ENCODE measurements around the gene ST8SIA4. TPM values are rescaled to one million over a fixed set of nuclear protein-coding genes. Genes with fewer than 3 reads are reported as not detected.
"Not testable (repeated sequence)": the region's sequence is repeated elsewhere in the genome, so short reads cannot be mapped to it uniquely, and the experiment has no call there.

Gene ST8SIA4
- total RNA-seq, 1 donor from 2014 or later = 0.42 TPM

DNA sequence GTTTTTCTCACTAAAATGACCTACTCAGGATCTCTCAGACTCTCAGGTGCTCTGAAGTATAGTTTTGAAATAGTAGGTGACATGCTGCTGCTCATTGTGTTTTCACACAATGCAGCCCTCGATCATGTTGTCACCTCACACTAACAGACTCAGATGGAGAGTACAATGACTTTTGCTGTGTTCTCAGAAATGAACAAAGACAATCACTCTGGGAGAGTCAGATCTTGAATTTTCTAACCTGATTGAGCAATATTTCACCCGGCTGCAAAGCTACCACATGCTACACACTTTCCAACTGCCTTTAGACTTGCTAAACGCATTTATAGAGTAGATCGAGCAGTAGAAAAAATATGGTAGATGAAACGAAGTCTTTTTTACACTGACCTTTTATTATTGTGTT lies 113.4 kb downstream of the ST8SIA4 start:
- Mint-ChIP-seq H3K27ac (ENCODE audit: unreplicated experiment) (no peak overlapping the region), H3K27me3 (ENCODE audit: low read depth) (peaks cover 8% of the 10 kb centered on the region), H3K9me3 (ENCODE audit: low read depth) (no peaks in the 10 kb centered on the region), H3K4me1 (ENCODE audit: low read depth) (no peaks in the 10 kb centered on the region), H3K4me3 (ENCODE audit: unreplicated experiment) (no peak overlapping the region), H3K36me3 (ENCODE audit: low read depth) (no peaks in the 10 kb centered on the region)
- DNase-seq (ENCODE audit: low spot score) = no peak
- TF ChIP-seq, protein P1, sequence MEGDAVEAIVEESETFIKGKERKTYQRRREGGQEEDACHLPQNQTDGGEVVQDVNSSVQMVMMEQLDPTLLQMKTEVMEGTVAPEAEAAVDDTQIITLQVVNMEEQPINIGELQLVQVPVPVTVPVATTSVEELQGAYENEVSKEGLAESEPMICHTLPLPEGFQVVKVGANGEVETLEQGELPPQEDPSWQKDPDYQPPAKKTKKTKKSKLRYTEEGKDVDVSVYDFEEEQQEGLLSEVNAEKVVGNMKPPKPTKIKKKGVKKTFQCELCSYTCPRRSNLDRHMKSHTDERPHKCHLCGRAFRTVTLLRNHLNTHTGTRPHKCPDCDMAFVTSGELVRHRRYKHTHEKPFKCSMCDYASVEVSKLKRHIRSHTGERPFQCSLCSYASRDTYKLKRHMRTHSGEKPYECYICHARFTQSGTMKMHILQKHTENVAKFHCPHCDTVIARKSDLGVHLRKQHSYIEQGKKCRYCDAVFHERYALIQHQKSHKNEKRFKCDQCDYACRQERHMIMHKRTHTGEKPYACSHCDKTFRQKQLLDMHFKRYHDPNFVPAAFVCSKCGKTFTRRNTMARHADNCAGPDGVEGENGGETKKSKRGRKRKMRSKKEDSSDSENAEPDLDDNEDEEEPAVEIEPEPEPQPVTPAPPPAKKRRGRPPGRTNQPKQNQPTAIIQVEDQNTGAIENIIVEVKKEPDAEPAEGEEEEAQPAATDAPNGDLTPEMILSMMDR (IDR thresholded peaks at IDR 0.05) = no peak

DNA sequence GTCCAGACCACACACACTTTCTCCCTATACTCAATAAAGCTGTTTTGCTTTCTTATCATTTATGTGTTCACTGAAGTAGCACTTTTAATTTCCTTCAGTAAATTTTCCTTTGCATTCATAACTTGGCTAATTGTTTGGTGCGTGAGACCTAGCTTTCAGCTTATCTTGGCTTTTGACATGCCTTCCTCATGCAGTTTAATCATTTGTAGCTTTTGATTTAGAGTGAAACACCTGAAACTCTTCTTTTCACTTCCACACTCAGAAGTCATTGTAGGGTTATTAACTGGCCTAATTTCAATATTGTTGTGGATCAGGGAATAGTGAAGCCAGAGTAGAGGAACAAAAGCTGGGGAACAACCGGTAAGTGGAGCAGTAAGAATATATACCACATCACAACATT lies 114.7 kb downstream of the ST8SIA4 start:
- TF ChIP-seq, protein P1 (IDR thresholded peaks at IDR 0.05) = no peak
- no peaks in the 10 kb centered on the region for H3K4me1 Mint-ChIP-seq (ENCODE audit: low read depth)
- no peaks in the 10 kb centered on the region for H3K9me3 Mint-ChIP-seq (ENCODE audit: low read depth)
- DNase-seq (ENCODE audit: low spot score) = no peak
- no peaks in the 10 kb centered on the region for H3K36me3 Mint-ChIP-seq (ENCODE audit: low read depth)
- H3K27ac Mint-ChIP-seq (ENCODE audit: unreplicated experiment) = no peak overlapping the region
- H3K4me3 Mint-ChIP-seq (ENCODE audit: unreplicated experiment) = no peak overlapping the region
- H3K27me3 Mint-ChIP-seq (ENCODE audit: low read depth) = peaks cover 8% of the 10 kb centered on the region

DNA sequence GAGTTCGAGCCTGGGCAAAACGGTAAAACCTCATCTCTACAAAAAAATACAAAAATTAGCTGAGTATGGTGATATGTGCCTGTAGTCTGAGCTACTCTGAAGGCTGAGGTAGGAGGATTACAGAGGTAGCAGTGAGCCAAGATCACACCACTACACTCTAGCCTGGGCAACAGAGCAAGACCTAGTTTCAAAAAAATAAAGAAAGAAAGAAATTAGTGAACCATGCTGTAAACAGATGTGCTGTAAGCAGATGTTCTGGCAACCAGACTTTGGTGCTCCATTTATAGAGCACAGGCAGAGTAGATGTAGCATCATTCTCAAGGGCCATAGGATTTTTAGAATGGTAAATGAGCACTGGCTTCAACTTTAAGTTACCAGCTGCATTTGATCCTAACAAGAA lies 115.4 kb downstream of the ST8SIA4 start:
- H3K4me1 Mint-ChIP-seq (ENCODE audit: low read depth) = no peaks in the 10 kb centered on the region
- H3K9me3 Mint-ChIP-seq (ENCODE audit: low read depth) = no peaks in the 10 kb centered on the region
- H3K4me3 Mint-ChIP-seq (ENCODE audit: unreplicated experiment) = no peak overlapping the region
- no peak overlapping the region for H3K27ac Mint-ChIP-seq (ENCODE audit: unreplicated experiment)
- TF ChIP-seq, protein P1 (IDR thresholded peaks at IDR 0.05) = no peak
- peaks cover 8% of the 10 kb centered on the region for H3K27me3 Mint-ChIP-seq (ENCODE audit: low read depth)
- no peak for DNase-seq (ENCODE audit: low spot score)
- H3K36me3 Mint-ChIP-seq (ENCODE audit: low read depth) = no peaks in the 10 kb centered on the region

DNA sequence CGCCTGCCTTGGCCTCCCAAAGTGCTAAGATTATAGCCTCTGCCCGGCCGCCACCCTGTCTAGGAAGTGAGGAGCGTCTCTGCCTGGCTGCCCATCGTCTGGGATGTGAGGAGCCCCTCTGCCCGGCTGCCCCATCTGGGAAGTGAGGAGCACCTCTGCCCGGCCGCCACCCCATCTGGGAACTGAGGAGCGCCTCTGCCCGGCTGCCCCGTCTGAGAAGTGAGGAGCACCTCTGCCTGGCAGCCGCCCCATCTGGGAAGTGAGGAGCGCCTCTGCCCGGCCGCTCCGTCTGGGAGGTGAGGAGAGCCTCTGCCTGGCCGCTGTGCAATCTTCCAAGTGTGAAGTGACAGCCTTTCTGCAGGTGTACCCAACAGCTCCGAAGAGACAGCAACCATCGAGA lies 117.5 kb downstream of the ST8SIA4 start:
- H3K4me1 Mint-ChIP-seq (ENCODE audit: low read depth); H3K36me3 Mint-ChIP-seq (ENCODE audit: low read depth); H3K27ac Mint-ChIP-seq (ENCODE audit: unreplicated experiment); H3K9me3 Mint-ChIP-seq (ENCODE audit: low read depth); H3K4me3 Mint-ChIP-seq (ENCODE audit: unreplicated experiment); H3K27me3 Mint-ChIP-seq (ENCODE audit: low read depth); DNase-seq (ENCODE audit: low spot score): not testable (repeated sequence)

DNA sequence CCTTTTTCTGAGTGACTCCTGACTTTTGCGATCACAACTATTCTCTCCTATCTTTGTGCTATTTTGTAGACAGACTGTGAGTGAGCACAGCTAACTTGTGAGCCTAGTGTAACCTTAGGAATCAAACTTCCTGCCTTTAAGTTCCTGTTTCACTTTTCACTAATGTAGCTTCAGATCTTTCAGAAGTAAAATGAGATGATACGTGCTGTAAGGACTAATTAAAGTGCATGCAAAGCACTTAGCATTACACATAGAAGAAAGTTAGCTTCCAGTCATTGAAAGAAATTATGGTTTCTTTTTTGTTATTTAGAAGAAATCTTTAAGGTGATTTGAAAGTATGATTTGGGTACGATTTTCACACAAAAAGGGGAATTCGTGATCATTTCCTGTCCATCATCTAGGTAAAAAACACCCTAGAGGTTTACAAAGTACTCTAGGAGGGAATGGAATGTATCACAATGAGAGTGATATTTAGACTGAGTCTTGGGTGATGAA lies 122.7 kb downstream of the ST8SIA4 start:
- H3K27me3 Mint-ChIP-seq (ENCODE audit: low read depth) = no peaks in the 10 kb centered on the region
- H3K4me1 Mint-ChIP-seq (ENCODE audit: low read depth) = peaks cover 13% of the 10 kb centered on the region
- no peak for DNase-seq (ENCODE audit: low spot score)
- H3K27ac Mint-ChIP-seq (ENCODE audit: unreplicated experiment) = no peak overlapping the region
- TF ChIP-seq, protein P1 (IDR thresholded peaks at IDR 0.05) = no peak
- no peak overlapping the region for H3K4me3 Mint-ChIP-seq (ENCODE audit: unreplicated experiment)
- H3K9me3 Mint-ChIP-seq (ENCODE audit: low read depth) = no peaks in the 10 kb centered on the region
- H3K36me3 Mint-ChIP-seq (ENCODE audit: low read depth) = no peaks in the 10 kb centered on the region

DNA sequence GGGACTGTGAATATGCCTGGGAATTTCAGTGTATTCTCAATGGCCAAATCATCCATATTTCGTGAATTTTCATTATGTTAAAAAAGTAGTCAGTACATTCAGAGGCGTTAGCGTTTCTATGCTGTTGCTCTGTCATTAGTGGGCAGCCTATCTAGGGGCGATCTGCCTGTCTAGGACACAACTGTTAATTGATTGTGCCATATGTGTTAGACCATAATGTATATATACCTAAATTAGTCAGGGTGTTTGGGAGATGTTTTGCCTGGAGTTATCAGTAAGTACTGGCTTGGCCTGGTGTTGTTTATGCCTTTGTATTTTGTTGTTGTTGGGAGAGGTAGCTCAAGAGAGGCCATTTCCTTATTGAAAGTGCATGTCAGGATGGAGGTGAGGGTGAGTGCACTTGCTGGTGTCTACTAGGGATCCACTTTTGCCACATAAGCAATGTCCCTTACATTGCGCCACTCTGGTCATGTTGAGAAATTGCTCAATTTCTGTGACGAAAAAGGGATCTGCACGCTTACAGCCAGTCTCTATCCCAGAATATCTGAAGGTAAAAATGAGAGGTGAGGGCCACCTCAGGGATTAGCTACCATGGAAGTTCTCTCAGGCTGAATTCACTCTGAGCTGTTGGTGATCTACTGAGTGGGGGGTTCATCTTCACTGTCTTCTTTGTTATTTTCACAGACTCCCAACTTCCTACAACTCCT lies 123.3 kb downstream of the ST8SIA4 start:
- Mint-ChIP-seq H3K36me3 (ENCODE audit: low read depth) (no peaks in the 10 kb centered on the region), H3K4me1 (ENCODE audit: low read depth) (peaks cover 13% of the 10 kb centered on the region), H3K27ac (ENCODE audit: unreplicated experiment) (no peak overlapping the region), H3K9me3 (ENCODE audit: low read depth) (no peaks in the 10 kb centered on the region), H3K4me3 (ENCODE audit: unreplicated experiment) (no peak overlapping the region), H3K27me3 (ENCODE audit: low read depth) (no peaks in the 10 kb centered on the region)
- TF ChIP-seq, protein P1 (IDR thresholded peaks at IDR 0.05) = no peak
- no peak for DNase-seq (ENCODE audit: low spot score)

All from chondrocyte (in vitro differentiated cells).